ENCODE results near the gene LTA. TPM values are rescaled to one million over a fixed set of nuclear protein-coding genes. Genes with fewer than 3 reads are reported as not detected.
A peak's percentile ranks its signal among the peaks of the same experiment; 100 is the strongest.

The LTA gene
- total and polyA plus RNA-seq, 4 donors, result 0.05 TPM; not detected in 3

- H3K27ac ChIP-seq (ENCODE audit: low read depth in 1 of 2, low read length in 2 of 2), result peak overlapping the region; percentile 52 to 84
- H3K4me3 ChIP-seq (ENCODE audit: low read depth in 1 of 3, low read length in 3 of 3), result peak overlapping the region; percentile 15 to 78 (median 56)
- H3K9me3 ChIP-seq (ENCODE audit: control insufficient read depth in 4 of 4, low read length in 3 of 4), result no peaks in the 10 kb centered on the region
- WGBS, result 79% methylated on average over 24 of the region's 24 CpGs
- no peaks in the 10 kb centered on the region for H3K27me3 ChIP-seq (ENCODE audit: control insufficient read depth in 4 of 4, insufficient read depth in 4 of 4, low read length in 3 of 4)
- TF ChIP-seq FOXA1 (IDR thresholded peaks at IDR 0.05) (no peak), SP1 (IDR thresholded peaks at IDR 0.05) (no peak), RAD21 (IDR thresholded peaks at IDR 0.05) (no peak), GABPA (IDR thresholded peaks at IDR 0.05 in 1 of 2, conservative IDR thresholded peaks at IDR 0.05 in 1 of 2) (no peak), MAX (IDR thresholded peaks at IDR 0.05) (no peak), TAF1 (conservative IDR thresholded peaks at IDR 0.05) (no peak), ATF3 (IDR thresholded peaks at IDR 0.05) (no peak), YY1 (IDR thresholded peaks at IDR 0.05) (no peak), REST (IDR thresholded peaks at IDR 0.05) (no peak), NR2F2 (IDR thresholded peaks at IDR 0.05) (no peak), FOXA2 (IDR thresholded peaks at IDR 0.05) (no peak), CTCF (IDR thresholded peaks at IDR 0.05; ENCODE audit: low read depth, low read length, missing input control) (no peak), ZBTB33 (IDR thresholded peaks at IDR 0.05) (no peak), RXRA (IDR thresholded peaks at IDR 0.05) (no peak)
- no peak for DNase-seq (ENCODE audit: low spot score)
- peaks cover 5 to 23% (median 15%) of the 10 kb centered on the region in 4 donors for H3K4me1 ChIP-seq (ENCODE audit: control insufficient read depth in 4 of 4, insufficient read depth in 4 of 4, low read length in 3 of 4)
- peaks cover 0 to 13% (median 10%) of the 10 kb centered on the region in 4 donors for H3K36me3 ChIP-seq (ENCODE audit: control insufficient read depth in 4 of 4, insufficient read depth in 3 of 4, low read depth in 1 of 4, low read length in 3 of 4)
- peak overlapping the region; percentile 36 to 97 for H3K9ac ChIP-seq (ENCODE audit: low read depth in 1 of 2, low read length in 2 of 2)
Observed at GRCh38 chr6:31547727-31548543, 24.2 kb upstream of the LTA start.

Measured in liver (tissue), 9 donors.